GM12891 (cell line): ENCODE results near the gene PHACTR4.
"Not testable (repeated sequence)": the region's sequence is repeated elsewhere in the genome, so short reads cannot be mapped to it uniquely, and the experiment has no call there.

Experiments
- PAX5 ChIP-seq: IDR thresholded peaks from 2 replicates; pipeline ENCODE4 v1.6.1; 2011; ENCODE audit warnings: low read length, moderate library complexity, mild to moderate bottlenecking; ENCODE audit not compliant: insufficient read depth, severe bottlenecking
- POLR2A ChIP-seq: IDR thresholded peaks from 2 replicates; pipeline ENCODE4 v1.6.1; 2011; ENCODE audit warnings: low read depth, low read length, control low read depth
- POLR2AphosphoS5 ChIP-seq: IDR thresholded peaks from 2 replicates; pipeline ENCODE4 v1.6.1; 2011; ENCODE audit warnings: low read depth, low read length, control low read depth
- POU2F2 ChIP-seq: IDR thresholded peaks from 2 replicates; pipeline ENCODE4 v1.6.1; 2011; ENCODE audit warnings: low read depth, mild to moderate bottlenecking, control low read depth, low read length, moderate library complexity
- SPI1 ChIP-seq: IDR thresholded peaks from 2 replicates; pipeline ENCODE4 v1.6.1; 2011; ENCODE audit warnings: low read depth, low read length, control low read depth
- TAF1 ChIP-seq: IDR thresholded peaks from 2 replicates; pipeline ENCODE4 v1.6.1; 2011; ENCODE audit warnings: low read depth, low read length, control low read depth

- TF ChIP-seq TAF1, POLR2A, POLR2AphosphoS5, SPI1, POU2F2, PAX5: not testable (repeated sequence)
Measured at GRCh38 chr1:28368608-28369007, 932 bp upstream of the PHACTR4 start.
